HG02943 (cell line): ENCODE data around the gene ITGA3.
"Not testable (repeated sequence)": the region's sequence is repeated elsewhere in the genome, so short reads cannot be mapped to it uniquely, and the experiment has no call there.

Experiments
- ATAC-seq: cut with Tn5 transposase; IDR thresholded peaks from one replicate; pipeline ENCODE4 v1.9.1; 2021; ENCODE audit warnings: mild to moderate bottlenecking, low read depth, moderate library complexity; ENCODE audit not compliant: unreplicated experiment

The ITGA3 gene

GRCh38 chr17:50051082-50051576, 4.8 kb upstream of the ITGA3 start:
- ATAC-seq, result no peak

GRCh38 chr17:50051606-50052005, 4.3 kb upstream of the ITGA3 start:
- ATAC-seq, result no peak

GRCh38 chr17:50052241-50052796, 3.6 kb upstream of the ITGA3 start:
- ATAC-seq, result no peak

- ATAC-seq, result no peak
These were observed 2.9 kb upstream of the ITGA3 start for GRCh38 chr17:50052822-50053653.

GRCh38 chr17:50053654-50053960, 2.3 kb upstream of the ITGA3 start:
- no peak for ATAC-seq

- no peak for ATAC-seq
These were observed 870 bp upstream of the ITGA3 start for GRCh38 chr17:50055055-50055425.

GRCh38 chr17:50056217-50056960, 479 bp downstream of the ITGA3 start:
- no peak for ATAC-seq

GRCh38 chr17:50056961-50057330, 1.0 kb downstream of the ITGA3 start:
- ATAC-seq, result no peak

GRCh38 chr17:50057521-50057991, 1.6 kb downstream of the ITGA3 start:
- ATAC-seq, result no peak

- no peak for ATAC-seq
These were observed 2.5 kb downstream of the ITGA3 start for GRCh38 chr17:50058296-50058953.

- ATAC-seq, result no peak
These were observed 3.3 kb downstream of the ITGA3 start for GRCh38 chr17:50059256-50059655.

GRCh38 chr17:50059759-50060273, 3.9 kb downstream of the ITGA3 start:
- ATAC-seq, result no peak

- ATAC-seq, result no peak
These were observed 5.2 kb downstream of the ITGA3 start for GRCh38 chr17:50060951-50061712.

GRCh38 chr17:50061713-50062045, 5.8 kb downstream of the ITGA3 start:
- not testable (repeated sequence) for ATAC-seq

- ATAC-seq, result no peak
These were observed 6.7 kb downstream of the ITGA3 start for GRCh38 chr17:50062293-50063243.

GRCh38 chr17:50063561-50064252, 7.8 kb downstream of the ITGA3 start:
- no peak for ATAC-seq

GRCh38 chr17:50064253-50065001, 8.5 kb downstream of the ITGA3 start:
- ATAC-seq, result no peak

GRCh38 chr17:50065056-50065455, 9.1 kb downstream of the ITGA3 start:
- no peak for ATAC-seq
